ENCODE data around the gene NSFL1C. TPM values are rescaled to one million over a fixed set of nuclear protein-coding genes. Genes with fewer than 3 reads are reported as not detected.

The NSFL1C gene
- polyA plus RNA-seq, 1 of the 3 experiments (the other 2 are of a cell fraction) = 45.9 TPM

GRCh38 chr20:1469925-1470571 is 3.4 kb upstream of the NSFL1C start (continued):
- TF ChIP-seq IRF3 (IDR thresholded peaks at IDR 0.05; ENCODE audit: low read depth, low read length) (no peak), FOXJ3 (CRISPR knock-in tag; IDR thresholded peaks at IDR 0.05) (no peak), SIN3A (IDR thresholded peaks at IDR 0.05; ENCODE audit: borderline replicate concordance, low read depth, low read length) (no peak), JUND (IDR thresholded peaks at IDR 0.05) (peak; percentile 70), EZH2phosphoT487 (IDR thresholded peaks at IDR 0.05; ENCODE audit: borderline replicate concordance, low read depth) (no peak), PBX3 (IDR thresholded peaks at IDR 0.05) (peak; percentile 43), FOSL2 (IDR thresholded peaks at IDR 0.05; ENCODE audit: borderline replicate concordance, low read depth) (peak; percentile 85), RAD21 (IDR thresholded peaks at IDR 0.05; ENCODE audit: low read length) (peak; percentile 77)

GRCh38 chr20:1469306-1469905 is 2.8 kb upstream of the NSFL1C start:
- ChIA-PET CTCF (interaction anchor here (1.2 to 4.8 kb wide), 5 partner anchors 21 to 156 kb away, joined by 3 to 31 read pairs (median 5); no protein-coding TSS in a partner anchor), POLR2A (no interaction called here)
- H3K27me3 ChIP-seq (ENCODE audit: insufficient read depth) = no peaks in the 10 kb centered on the region
- no peak for DNase-seq
- 43% methylated on average over 9 of the region's 9 CpGs for WGBS (ENCODE audit: low lambda C conversion rate)
- H3K36me3 ChIP-seq (replicated peaks in 1 of 2; ENCODE audit: control insufficient read depth in 1 of 2, insufficient read depth in 2 of 2, low read length in 1 of 2) = peaks cover 0 to 4% of the 10 kb centered on the region in 2 experiments
- peaks cover 5% of the 10 kb centered on the region for H3F3A ChIP-seq (replicated peaks; ENCODE audit: insufficient read depth)
- no peak for TF ChIP-seq GATA2 (CRISPR knock-in tag; IDR thresholded peaks at IDR 0.05)
- no peak for TF ChIP-seq RXRA (IDR thresholded peaks at IDR 0.05; ENCODE audit: borderline replicate concordance, low read depth)
- TF ChIP-seq FOSL2 (IDR thresholded peaks at IDR 0.05; ENCODE audit: borderline replicate concordance, low read depth) = no peak
- TF ChIP-seq IRF3 (IDR thresholded peaks at IDR 0.05; ENCODE audit: low read depth, low read length) = no peak
- no peak for TF ChIP-seq MXI1 (IDR thresholded peaks at IDR 0.05; ENCODE audit: low read depth, low read length)
- no peak for TF ChIP-seq ZBTB33 (IDR thresholded peaks at IDR 0.05; ENCODE audit: borderline replicate concordance, low read depth)
- no peak for TF ChIP-seq MEF2A (IDR thresholded peaks at IDR 0.05; ENCODE audit: borderline replicate concordance, low read depth)
- no peak for TF ChIP-seq USF1 (IDR thresholded peaks at IDR 0.05; ENCODE audit: borderline replicate concordance, low read depth)
- TF ChIP-seq NFIC (IDR thresholded peaks at IDR 0.05; ENCODE audit: borderline replicate concordance) = no peak
- no peak for TF ChIP-seq MAX (IDR thresholded peaks at IDR 0.05; ENCODE audit: low read depth)
- TF ChIP-seq EZH2phosphoT487 (IDR thresholded peaks at IDR 0.05; ENCODE audit: borderline replicate concordance, low read depth) = no peak
- no peak for TF ChIP-seq ELF1 (IDR thresholded peaks at IDR 0.05)
- no peaks in the 10 kb centered on the region for H3K9me2 ChIP-seq
- peak overlapping the region; percentile 66 for H3K4me2 ChIP-seq
- no peak overlapping the region; the same call in 1 of the 2 replicates for H3K9ac ChIP-seq
- H2AFZ ChIP-seq (ENCODE audit: low read depth) = no peak overlapping the region; the same call in none of the 2 replicates
- H3K4me1 ChIP-seq (ENCODE audit: control insufficient read depth in 1 of 2, insufficient read depth in 2 of 2, low read depth in 1 of 2, low read length in 1 of 2) = peaks cover 15 to 16% of the 10 kb centered on the region in 2 experiments; a peak in 1 of 4 replicates
- H3K4me3 ChIP-seq (ENCODE audit: low read depth in 2 of 2, low read length in 1 of 2) = no peak overlapping the region
- H3K79me2 ChIP-seq (ENCODE audit: insufficient read depth) = peaks cover 19% of the 10 kb centered on the region
- H3K9me3 ChIP-seq = no peaks in the 10 kb centered on the region
- peaks cover 15% of the 10 kb centered on the region for H4K20me1 ChIP-seq (ENCODE audit: insufficient read depth)
- H3K27ac ChIP-seq (ENCODE audit: low read depth in 2 of 2, low read length in 1 of 2) = peak overlapping the region in 1 of 2 experiments; percentile 68; a peak in 2 of 4 replicates
